B cell (primary cell): ENCODE measurements around the gene RNF183.

Source experiments
- CTCF ChIP-seq: fragments of 200-600 bp; IDR thresholded peaks from one replicate; pipeline ENCODE4 v1.8.0; 2022; ENCODE audit warnings: antibody characterized with exemption, mild to moderate bottlenecking
- EZH2 ChIP-seq: IDR thresholded peaks from 2 replicates; pipeline ENCODE4 v1.6.1; 2012; ENCODE audit warnings: borderline replicate concordance, low read depth, mild to moderate bottlenecking, moderate library complexity, low read length; ENCODE audit not compliant: insufficient read depth, poor library complexity, severe bottlenecking

DNA sequence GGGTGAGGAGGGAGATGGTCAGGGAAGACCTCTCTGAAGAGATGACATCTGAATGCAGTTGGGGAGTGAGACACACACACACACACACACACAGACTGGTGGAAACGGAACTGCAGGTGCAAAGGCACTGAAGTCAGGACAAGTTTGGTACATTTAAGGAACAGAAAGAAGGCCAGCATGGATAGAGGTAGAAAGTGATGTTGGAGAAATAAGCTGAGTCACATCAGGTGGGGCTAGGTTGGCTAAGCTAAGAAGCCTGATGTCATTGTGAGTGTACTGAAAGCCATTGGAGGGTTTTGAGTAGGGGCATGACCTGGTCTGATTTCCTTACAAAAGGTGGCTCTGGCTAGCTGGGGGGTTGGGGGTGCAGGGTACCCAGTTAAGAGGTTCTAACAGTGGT, 49.2 kb upstream of the RNF183 start:
- TF ChIP-seq EZH2, result no peak
- no peak for TF ChIP-seq CTCF
